Measurements from ENCODE around the gene GTF3A. TPM values are rescaled to one million over a fixed set of nuclear protein-coding genes. Genes with fewer than 3 reads are reported as not detected.

Gene GTF3A
- total RNA-seq, 1 experiment from 2014 or later: 102 TPM

DNA sequence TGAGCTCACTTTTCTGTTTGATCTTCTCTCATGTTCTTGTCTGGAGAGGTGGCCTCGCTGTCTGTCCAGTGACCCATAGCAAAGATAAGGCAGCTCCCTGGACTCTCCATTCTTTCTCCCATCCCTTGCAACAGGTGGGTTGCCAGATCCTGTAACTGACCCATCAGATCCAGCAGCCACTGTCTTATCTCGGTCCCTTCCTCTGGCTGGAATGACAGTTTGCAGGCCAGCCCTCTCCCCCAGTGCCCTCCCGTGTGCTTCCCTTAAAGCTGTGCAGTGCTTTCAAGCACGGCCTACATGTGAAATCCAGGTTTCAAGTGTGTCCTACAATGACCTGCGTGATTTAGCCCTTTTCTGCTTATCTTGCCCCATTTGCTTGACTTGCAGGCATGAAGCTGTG lies 3.7 kb downstream of the GTF3A start:
- ChIA-PET POLR2A (interaction anchor here (1.3 kb wide), 1 partner anchor 22 kb away, joined by 3 read pairs; the partner anchor contains the start of gene MTIF3), RAD21 (ENCODE audit: low non-redundant PET in 1 of 2, low total read pairs in 2 of 2, uncharacterized antibody in 2 of 2, unreplicated experiment in 2 of 2) (no interaction called here), CTCF (no interaction called here)
- intact Hi-C loops (cut with micrococcal nuclease): no loop called here
- Histone ChIP-seq H3K79me2 (ENCODE audit: insufficient read depth, low read length) (peaks cover 48% of the 10 kb centered on the region), H3K4me2 (ENCODE audit: low read length) (no peak overlapping the region), H3K27me3 (ENCODE audit: insufficient read depth, low read length) (no peaks in the 10 kb centered on the region), H3K4me3 (replicated peaks in 1 of 2; ENCODE audit: low read depth in 1 of 2, low read length in 2 of 2) (no peak overlapping the region), H3K36me3 (ENCODE audit: control insufficient read depth in 1 of 2, insufficient read depth in 2 of 2, low read length in 2 of 2) (peaks cover 31 to 50% of the 10 kb centered on the region in 2 experiments; a peak in 3 of 4 replicates), H2AFZ (ENCODE audit: low read depth, low read length, poor library complexity, severe bottlenecking) (no peak overlapping the region), H4K20me1 (ENCODE audit: insufficient read depth) (peaks cover 4% of the 10 kb centered on the region; the same call in 1 of the 2 replicates), H3K4me1 (ENCODE audit: control insufficient read depth in 1 of 2, insufficient read depth in 2 of 2, low read length in 2 of 2) (peaks cover 29 to 50% of the 10 kb centered on the region in 2 experiments), H3K9me2 (ENCODE audit: insufficient read depth) (no peaks in the 10 kb centered on the region), H3K9me3 (ENCODE audit: control insufficient read depth in 1 of 2, insufficient read depth in 1 of 2, low read depth in 1 of 2, low read length in 2 of 2) (no peaks in the 10 kb centered on the region), H3K27ac (ENCODE audit: low read depth, low read length) (no peak overlapping the region), H3K9ac (ENCODE audit: low read length) (no peak overlapping the region)
- TF ChIP-seq POLR2A (IDR thresholded peaks at IDR 0.05; ENCODE audit: borderline replicate concordance, extremely low read depth, insufficient read depth, insufficient read length): no peak
- no peak for TF ChIP-seq YY1 (IDR thresholded peaks at IDR 0.05; ENCODE audit: extremely low read depth, insufficient replicate concordance, low read depth, low read length)
- no peak for TF ChIP-seq EGR1 (IDR thresholded peaks at IDR 0.05; ENCODE audit: low read depth)
- no peak for TF ChIP-seq SIN3A (IDR thresholded peaks at IDR 0.05; ENCODE audit: low read depth)
- no peak for TF ChIP-seq JUND (IDR thresholded peaks at IDR 0.05)
- TF ChIP-seq SP1 (IDR thresholded peaks at IDR 0.05; ENCODE audit: low read depth): no peak
- TF ChIP-seq EZH2 (IDR thresholded peaks at IDR 0.05): no peak
- TF ChIP-seq, protein P1, sequence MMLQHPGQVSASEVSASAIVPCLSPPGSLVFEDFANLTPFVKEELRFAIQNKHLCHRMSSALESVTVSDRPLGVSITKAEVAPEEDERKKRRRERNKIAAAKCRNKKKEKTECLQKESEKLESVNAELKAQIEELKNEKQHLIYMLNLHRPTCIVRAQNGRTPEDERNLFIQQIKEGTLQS (IDR thresholded peaks at IDR 0.05): no peak
- TF ChIP-seq CEBPB (IDR thresholded peaks at IDR 0.05; ENCODE audit: low read depth): no peak
- TF ChIP-seq POLR2AphosphoS5 (IDR thresholded peaks at IDR 0.05; ENCODE audit: low read depth, low read length): no peak
- TF ChIP-seq CBX3 (IDR thresholded peaks at IDR 0.05; ENCODE audit: low read depth): no peak
- no peak for TF ChIP-seq FOSL1 (IDR thresholded peaks at IDR 0.05; ENCODE audit: low read depth)
- TF ChIP-seq TCF7L2 (IDR thresholded peaks at IDR 0.05; ENCODE audit: borderline replicate concordance, extremely low read depth, insufficient read depth, insufficient read length): no peak
- no peak for TF ChIP-seq ZFX (IDR thresholded peaks at IDR 0.05)
- no peak for TF ChIP-seq SRF (IDR thresholded peaks at IDR 0.05; ENCODE audit: low read depth)
- TF ChIP-seq ELF1 (IDR thresholded peaks at IDR 0.05; ENCODE audit: borderline replicate concordance, low read depth): no peak
- TF ChIP-seq, protein P2, sequence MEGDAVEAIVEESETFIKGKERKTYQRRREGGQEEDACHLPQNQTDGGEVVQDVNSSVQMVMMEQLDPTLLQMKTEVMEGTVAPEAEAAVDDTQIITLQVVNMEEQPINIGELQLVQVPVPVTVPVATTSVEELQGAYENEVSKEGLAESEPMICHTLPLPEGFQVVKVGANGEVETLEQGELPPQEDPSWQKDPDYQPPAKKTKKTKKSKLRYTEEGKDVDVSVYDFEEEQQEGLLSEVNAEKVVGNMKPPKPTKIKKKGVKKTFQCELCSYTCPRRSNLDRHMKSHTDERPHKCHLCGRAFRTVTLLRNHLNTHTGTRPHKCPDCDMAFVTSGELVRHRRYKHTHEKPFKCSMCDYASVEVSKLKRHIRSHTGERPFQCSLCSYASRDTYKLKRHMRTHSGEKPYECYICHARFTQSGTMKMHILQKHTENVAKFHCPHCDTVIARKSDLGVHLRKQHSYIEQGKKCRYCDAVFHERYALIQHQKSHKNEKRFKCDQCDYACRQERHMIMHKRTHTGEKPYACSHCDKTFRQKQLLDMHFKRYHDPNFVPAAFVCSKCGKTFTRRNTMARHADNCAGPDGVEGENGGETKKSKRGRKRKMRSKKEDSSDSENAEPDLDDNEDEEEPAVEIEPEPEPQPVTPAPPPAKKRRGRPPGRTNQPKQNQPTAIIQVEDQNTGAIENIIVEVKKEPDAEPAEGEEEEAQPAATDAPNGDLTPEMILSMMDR (IDR thresholded peaks at IDR 0.05 in 2 of 3, conservative IDR thresholded peaks at IDR 0.05 in 1 of 3; ENCODE audit: borderline replicate concordance in 1 of 3, insufficient read depth in 1 of 3, low read depth in 2 of 3, low read length in 2 of 3): no peak
- TF ChIP-seq MAX (IDR thresholded peaks at IDR 0.05): no peak
- TF ChIP-seq ZBTB33 (IDR thresholded peaks at IDR 0.05; ENCODE audit: extremely low read depth, insufficient replicate concordance, low read length): no peak
- BruUV-seq (replicated peaks): no TSS peak
- ATAC-seq (no peak), DNase-seq (ENCODE audit: low read depth, low spot score) (no peak)

All from HCT116 (cell line).